Lower lobe of right lung (tissue), 2 donors: ENCODE measurements around the gene RGS7. TPM values are rescaled to one million over a fixed set of nuclear protein-coding genes. Genes with fewer than 3 reads are reported as not detected.
"Not testable (repeated sequence)": the region's sequence is repeated elsewhere in the genome, so short reads cannot be mapped to it uniquely, and the experiment has no call there.

Experiments used
- ATAC-seq, 2 donors: fragments of 200-7000 bp; cut with Tn5 transposase; one replicate each; pipeline ENCODE4 v1.9.1; 2020 to 2022; ENCODE audit warnings: mild to moderate bottlenecking in 2 of 2, moderate library complexity in 2 of 2
- DNase-seq: peaks from one replicate; pipeline ENCODE4 v3.0.0-alpha.2; 2020
- H3K27ac ChIP-seq: fragments of 200-600 bp; one replicate; pipeline ENCODE4 v1.8.0; 2022
- H3K27me3 ChIP-seq: fragments of 200-600 bp; one replicate; pipeline ENCODE4 v1.8.0; 2022; ENCODE audit warnings: low read depth
- H3K36me3 ChIP-seq: fragments of 200-600 bp; one replicate; pipeline ENCODE4 v1.8.0; 2022; ENCODE audit warnings: mild to moderate bottlenecking
- H3K4me1 ChIP-seq: fragments of 200-600 bp; one replicate; pipeline ENCODE4 v1.8.0; 2022
- H3K4me3 ChIP-seq: fragments of 200-600 bp; one replicate; pipeline ENCODE4 v1.8.0; 2022; ENCODE audit warnings: mild to moderate bottlenecking
- H3K9me3 ChIP-seq: fragments of 200-600 bp; one replicate; pipeline ENCODE4 v1.8.0; 2022
- intact Hi-C: fragments of 100-400 bp; cut with DNase I; formaldehyde crosslinking; loops from one replicate; pipeline ENCODE4 v1.11.0; 2022
- total RNA-seq: library from RNA; stranded (reverse); fragmentation: NEBNext Ultra II Directional; extraction: Animal tissue kit (Norgen Biotek cat#: 25700); gene quantifications from one replicate; pipeline ENCODE4 v1.2.1, GENCODE V29; 2021
- TF ChIP-seq, protein P1 (sequence below): fragments of 200-600 bp; IDR thresholded peaks from one replicate; pipeline ENCODE4 v1.8.0; 2022; ENCODE audit warnings: antibody characterized with exemption, mild to moderate bottlenecking
- donor health status: DM: no; HTN: yes; CAD: no; lungs with severe emphysema.

RGS7 gene
- total RNA-seq, 1 donor from 2014 or later: 0.21 TPM

DNA sequence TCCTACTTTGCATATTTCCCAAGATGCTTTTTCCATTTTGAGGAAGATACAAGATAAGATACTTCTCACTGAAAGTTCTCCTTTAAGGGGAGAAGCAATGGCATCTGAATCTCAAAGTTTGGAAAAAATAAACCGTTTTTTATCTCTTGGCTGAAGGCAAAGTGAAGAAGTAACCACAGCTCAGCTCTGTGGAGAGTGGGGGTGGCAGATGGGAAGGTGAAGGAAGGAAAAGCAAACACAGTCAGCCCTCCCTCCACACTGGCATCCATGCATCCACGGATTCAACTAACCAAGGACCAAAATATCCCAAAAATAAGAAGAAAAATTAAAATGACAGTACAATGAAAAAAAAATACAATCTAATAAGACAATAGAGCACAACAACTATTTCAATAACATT, 211.1 kb downstream of the RGS7 start:
- Histone ChIP-seq H3K4me3 (no peak overlapping the region), H3K36me3 (no peaks in the 10 kb centered on the region), H3K27ac (no peak overlapping the region), H3K4me1 (no peaks in the 10 kb centered on the region), H3K9me3 (no peaks in the 10 kb centered on the region), H3K27me3 (no peaks in the 10 kb centered on the region)
- intact Hi-C loops: no loop called here
- TF ChIP-seq, protein P1, sequence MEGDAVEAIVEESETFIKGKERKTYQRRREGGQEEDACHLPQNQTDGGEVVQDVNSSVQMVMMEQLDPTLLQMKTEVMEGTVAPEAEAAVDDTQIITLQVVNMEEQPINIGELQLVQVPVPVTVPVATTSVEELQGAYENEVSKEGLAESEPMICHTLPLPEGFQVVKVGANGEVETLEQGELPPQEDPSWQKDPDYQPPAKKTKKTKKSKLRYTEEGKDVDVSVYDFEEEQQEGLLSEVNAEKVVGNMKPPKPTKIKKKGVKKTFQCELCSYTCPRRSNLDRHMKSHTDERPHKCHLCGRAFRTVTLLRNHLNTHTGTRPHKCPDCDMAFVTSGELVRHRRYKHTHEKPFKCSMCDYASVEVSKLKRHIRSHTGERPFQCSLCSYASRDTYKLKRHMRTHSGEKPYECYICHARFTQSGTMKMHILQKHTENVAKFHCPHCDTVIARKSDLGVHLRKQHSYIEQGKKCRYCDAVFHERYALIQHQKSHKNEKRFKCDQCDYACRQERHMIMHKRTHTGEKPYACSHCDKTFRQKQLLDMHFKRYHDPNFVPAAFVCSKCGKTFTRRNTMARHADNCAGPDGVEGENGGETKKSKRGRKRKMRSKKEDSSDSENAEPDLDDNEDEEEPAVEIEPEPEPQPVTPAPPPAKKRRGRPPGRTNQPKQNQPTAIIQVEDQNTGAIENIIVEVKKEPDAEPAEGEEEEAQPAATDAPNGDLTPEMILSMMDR: no peak
- DNase-seq (no peak), ATAC-seq (no peak)

GRCh38 chr1:241143765-241144442, 213.1 kb downstream of the RGS7 start:
- no peak overlapping the region for H3K27ac ChIP-seq
- H3K36me3 ChIP-seq: no peaks in the 10 kb centered on the region
- ATAC-seq (no peak), DNase-seq (no peak)
- H3K4me1 ChIP-seq: no peaks in the 10 kb centered on the region
- no peaks in the 10 kb centered on the region for H3K9me3 ChIP-seq
- TF ChIP-seq, protein P1: no peak
- H3K4me3 ChIP-seq: no peak overlapping the region
- intact Hi-C loops: no loop called here
- H3K27me3 ChIP-seq: no peaks in the 10 kb centered on the region

GRCh38 chr1:241142493-241142892, 214.5 kb downstream of the RGS7 start:
- intact Hi-C loops: no loop called here
- H3K4me1 ChIP-seq: no peaks in the 10 kb centered on the region
- DNase-seq (no peak), ATAC-seq (no peak)
- H3K4me3 ChIP-seq: no peak overlapping the region
- no peaks in the 10 kb centered on the region for H3K27me3 ChIP-seq
- no peaks in the 10 kb centered on the region for H3K36me3 ChIP-seq
- TF ChIP-seq, protein P1: no peak
- H3K9me3 ChIP-seq: no peaks in the 10 kb centered on the region
- H3K27ac ChIP-seq: no peak overlapping the region

- H3K27me3 ChIP-seq, H3K27ac ChIP-seq, H3K4me1 ChIP-seq, H3K4me3 ChIP-seq, DNase-seq, ATAC-seq, H3K36me3 ChIP-seq, H3K9me3 ChIP-seq, intact Hi-C loops: not testable (repeated sequence)
Observed at GRCh38 chr1:241141646-241142045, 215.4 kb downstream of the RGS7 start.

GRCh38 chr1:241140670-241141069, 216.3 kb downstream of the RGS7 start:
- TF ChIP-seq, protein P1: no peak
- no peak for DNase-seq
- Histone ChIP-seq H3K4me3 (no peak overlapping the region), H3K4me1 (no peaks in the 10 kb centered on the region), H3K27ac (no peak overlapping the region), H3K27me3 (no peaks in the 10 kb centered on the region), H3K36me3 (no peaks in the 10 kb centered on the region), H3K9me3 (no peaks in the 10 kb centered on the region)
- ATAC-seq: no peak
- intact Hi-C loops: no loop called here

DNA sequence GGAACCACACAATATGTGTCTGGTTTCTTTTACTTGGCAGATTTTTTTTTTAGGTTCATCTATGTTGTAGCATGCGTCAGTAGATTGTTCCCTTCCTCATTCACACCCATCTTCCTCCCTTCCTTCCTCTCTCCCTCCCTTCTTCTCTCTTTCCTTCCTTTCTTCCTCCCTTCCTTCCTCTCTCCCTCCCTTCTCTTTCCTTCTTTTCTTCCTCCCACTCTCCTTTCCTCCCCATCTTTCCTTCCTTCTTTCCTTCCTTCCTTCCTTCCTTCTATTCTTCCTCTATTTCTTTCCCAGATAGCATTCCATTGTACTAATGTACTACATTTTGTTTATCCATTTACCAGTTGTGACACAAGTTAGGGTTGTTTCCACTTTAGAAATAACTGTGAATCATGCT, 218.0 kb downstream of the RGS7 start:
- H3K27me3 ChIP-seq: no peaks in the 10 kb centered on the region
- intact Hi-C loops: no loop called here
- ATAC-seq (no peak), DNase-seq (no peak)
- H3K27ac ChIP-seq: no peak overlapping the region
- TF ChIP-seq, protein P1: no peak
- H3K36me3 ChIP-seq: no peaks in the 10 kb centered on the region
- H3K9me3 ChIP-seq: no peaks in the 10 kb centered on the region
- no peaks in the 10 kb centered on the region for H3K4me1 ChIP-seq
- H3K4me3 ChIP-seq: no peak overlapping the region
